Endothelial cell of umbilical vein (primary cell): ENCODE measurements around the gene NDUFA8. TPM values are rescaled to one million over a fixed set of nuclear protein-coding genes. Genes with fewer than 3 reads are reported as not detected.

Source experiments
- BruUV-seq: library from RNA; stranded (reverse); fragments of 400-500 nt; replicated peaks from 2 replicates; lab custom pipeline; 2021; lab: Mats Ljungman, UMichigan
- CTCF ChIA-PET: fragments of 300-600, 350-600 bp; sonication (Branson Sonifier 250); formaldehyde crosslinking; loops from one replicate; lab custom pipeline; 2021; ENCODE audit warnings: antibody characterized with exemption, inconsistent platforms; lab: Charles Lee
- POLR2A ChIA-PET: fragments of 300-600, 350-600 bp; sonication (Branson Sonifier 250); formaldehyde crosslinking; loops from one replicate; lab custom pipeline; 2021; ENCODE audit warnings: antibody characterized with exemption, inconsistent platforms; lab: Charles Lee
- DNase-seq: peaks from one replicate; pipeline ENCODE4 v3.0.0-alpha.2; 2011; ENCODE audit warnings: low read depth, low spot score
- FAIRE-seq: peaks from 2 replicates; lab custom pipeline; 2011; peaks lifted over from hg19 to GRCh38; lab: Jason Lieb, UNC
- H2AFZ ChIP-seq: 2 replicates; pipeline ENCODE4 v1.6.0; 2012; ENCODE audit warnings: low read depth, low read length, control low read depth, inconsistent platforms
- H3K27ac ChIP-seq: 2 replicates; pipeline ENCODE4 v1.5.1; 2011; ENCODE audit warnings: low read depth, mild to moderate bottlenecking, control low read depth, low read length, moderate library complexity; ENCODE audit not compliant: insufficient read depth
- H3K27me3 ChIP-seq, 2 experiments: 2 replicates each; pipeline versions ENCODE4 v1.6.0 to v1.6.1; 2011; ENCODE audit warnings: low read length in 2 of 2, mixed read lengths in 1 of 2; ENCODE audit not compliant: control insufficient read depth in 2 of 2, insufficient read depth in 2 of 2
- H3K36me3 ChIP-seq, 2 experiments: 2 replicates in 1 of 2; 3 replicates in 1 of 2; pipeline ENCODE4 v1.5.1; 2011; ENCODE audit warnings: low read length in 2 of 2, mild to moderate bottlenecking in 1 of 2, moderate library complexity in 1 of 2; ENCODE audit not compliant: control insufficient read depth in 2 of 2, insufficient read depth in 2 of 2; ENCODE audit errors: extremely low read depth in 1 of 2
- H3K4me1 ChIP-seq: 3 replicates; pipeline ENCODE4 v1.5.1; 2011; ENCODE audit warnings: mild to moderate bottlenecking, low read length; ENCODE audit not compliant: control insufficient read depth, insufficient read depth; ENCODE audit errors: extremely low read depth
- H3K4me2 ChIP-seq: 2 replicates; pipeline ENCODE4 v1.6.1; 2011; ENCODE audit warnings: low read length, control low read depth, mixed read lengths; ENCODE audit not compliant: insufficient read depth
- H3K4me3 ChIP-seq, 3 experiments: fragments of 200-600 bp in 1 of 3; sonication (generic), shearing (Covaris generic) in 1 of 3; replicated peaks in 1 of 3; 2 replicates each; pipeline ENCODE4 v1.5.1; 2011 to 2016; ENCODE audit warnings: control low read depth in 3 of 3, low read length in 3 of 3, mild to moderate bottlenecking in 2 of 3, inconsistent platforms in 1 of 3, low read depth in 1 of 3, moderate library complexity in 1 of 3; ENCODE audit not compliant: insufficient read depth in 1 of 3
- H3K79me2 ChIP-seq: 2 replicates; pipeline ENCODE4 v1.6.0; 2012; ENCODE audit warnings: low read length, inconsistent platforms; ENCODE audit not compliant: control insufficient read depth, insufficient read depth
- H3K9ac ChIP-seq: replicated peaks from 2 replicates; pipeline ENCODE3; 2011; ENCODE audit warnings: low read length, control low read depth; ENCODE audit not compliant: insufficient read depth; ENCODE audit errors: extremely low read depth
- H3K9me1 ChIP-seq: replicated peaks from 3 replicates; pipeline ENCODE4 v1.6.0; 2011; ENCODE audit warnings: mild to moderate bottlenecking, low read length; ENCODE audit not compliant: control insufficient read depth, insufficient read depth; ENCODE audit errors: extremely low read depth
- H3K9me3 ChIP-seq: replicated peaks from 2 replicates; pipeline ENCODE4 v1.5.1; 2012; ENCODE audit warnings: low read length, inconsistent platforms; ENCODE audit not compliant: control insufficient read depth, insufficient read depth
- H4K20me1 ChIP-seq: replicated peaks from 2 replicates; pipeline ENCODE3; 2011; ENCODE audit warnings: mild to moderate bottlenecking, low read length; ENCODE audit not compliant: control insufficient read depth, insufficient read depth; ENCODE audit errors: extremely low read depth
- EZH2 ChIP-seq: IDR thresholded peaks from 2 replicates; pipeline ENCODE4 v1.6.1; 2012; ENCODE audit warnings: borderline replicate concordance, low read depth, mild to moderate bottlenecking, moderate library complexity, low read length, inconsistent platforms; ENCODE audit not compliant: severe bottlenecking
- FOS ChIP-seq: IDR thresholded peaks from 2 replicates; pipeline ENCODE4 v1.6.1; 2011; ENCODE audit warnings: mild to moderate bottlenecking, low read length, moderate library complexity, borderline replicate concordance; ENCODE audit not compliant: insufficient read depth
- JUN ChIP-seq: IDR thresholded peaks from 2 replicates; pipeline ENCODE4 v1.6.1; 2011; ENCODE audit warnings: borderline replicate concordance, low read depth; ENCODE audit not compliant: insufficient read length, insufficient read depth
- MYC ChIP-seq: IDR thresholded peaks from one replicate; pipeline ENCODE4 v1.6.1; 2011; ENCODE audit warnings: mild to moderate bottlenecking, low read depth, low read length
- POLR2A ChIP-seq: IDR thresholded peaks from 2 replicates; pipeline ENCODE4 v1.6.1; 2012; ENCODE audit warnings: low read depth, mild to moderate bottlenecking, control low read depth, low read length
- POLR2AphosphoS5 ChIP-seq: IDR thresholded peaks from 2 replicates; pipeline ENCODE4 v1.6.1; 2012; ENCODE audit warnings: low read depth, mild to moderate bottlenecking, control low read depth, low read length, moderate library complexity; ENCODE audit not compliant: insufficient read depth
- dilution Hi-C: fragments of 300-500 bp; cut with MboI; formaldehyde crosslinking; loops from one replicate; pipeline ENCODE4 v1.15.0; 2019; ENCODE audit warnings: low sequenced_read_pairs; ENCODE audit not compliant: extremely low pct_ligation_motif_present
- intact Hi-C: fragments of 100-400 bp; cut with micrococcal nuclease; formaldehyde crosslinking; loops from one replicate; pipeline ENCODE4 v1.10.0; 2022
- polyA plus RNA-seq, 4 experiments: library from polyadenylated mRNA; depleted of rRNA in 3 of 4; stranded (reverse) in 3 of 4; unstranded in 1 of 4; fragments of >200 nt; gene quantifications; 2 replicates each; pipeline versions ENCODE4 v1.2.1 to v1.2.3, GENCODE V29; 2011 to 2012; ENCODE audit warnings: missing spikeins in 1 of 4
- total RNA-seq: library from RNA; stranded (reverse); gene quantifications from 2 replicates; pipeline ENCODE4 v1.2.3, GENCODE V29; 2021
- TF ChIP-seq, protein P1 (sequence below): IDR thresholded peaks from 2 replicates; pipeline ENCODE4 v1.6.1; 2011; ENCODE audit not compliant: insufficient read depth, insufficient read length
- TF ChIP-seq, protein P2 (sequence below), 2 donors: IDR thresholded peaks; 1 replicate in 1 of 2; 2 replicates in 1 of 2; pipeline ENCODE4 v1.5.1; 2011; ENCODE audit warnings: low read length in 2 of 2, mild to moderate bottlenecking in 2 of 2, moderate library complexity in 2 of 2, control low read depth in 1 of 2, inconsistent platforms in 1 of 2, low read depth in 1 of 2; ENCODE audit not compliant: insufficient read depth in 1 of 2; ENCODE audit errors: extremely low read depth in 1 of 2

Gene NDUFA8
- total and polyA plus RNA-seq, 2 donors (not counting 3 experiments of a cell fraction or from before 2014, with no cell fraction given): 68.2 to 100 TPM

DNA sequence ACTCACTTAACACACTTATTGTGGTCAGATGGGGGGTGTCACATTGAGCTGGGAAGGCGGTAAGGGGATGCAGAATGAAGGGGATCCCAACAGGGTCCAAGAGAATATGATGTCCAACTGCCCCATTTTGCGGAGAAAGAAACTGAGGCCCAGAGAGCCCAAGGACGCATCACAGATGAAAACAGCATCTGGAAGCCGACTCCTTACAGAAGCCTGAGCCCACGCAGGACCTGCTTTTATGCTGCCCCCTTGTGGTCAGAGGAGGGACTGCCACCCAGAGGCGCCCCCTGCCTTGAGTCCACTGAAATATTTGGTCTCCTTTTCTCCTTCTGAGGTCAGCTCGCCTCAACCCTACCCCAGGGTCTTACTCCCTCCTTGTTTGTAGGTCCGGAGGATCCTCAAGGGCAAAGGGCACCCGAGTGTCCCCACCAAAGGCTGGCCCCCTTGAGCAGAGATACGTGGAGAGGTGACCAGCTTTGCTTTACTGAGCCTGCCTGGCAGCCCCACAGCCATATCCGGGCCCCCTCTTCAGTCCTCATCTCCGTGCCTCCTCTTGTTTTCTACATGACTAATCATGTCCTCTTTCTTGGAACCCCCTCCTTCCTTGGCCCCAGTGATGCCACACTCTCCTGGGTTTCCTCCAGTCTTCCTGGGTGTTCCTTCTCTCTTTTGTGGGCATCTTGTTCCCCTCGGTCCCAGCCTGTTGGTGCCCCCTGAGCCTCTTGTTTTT, 36.5 kb downstream of the NDUFA8 start:
- FAIRE-seq (peak; percentile 85), DNase-seq (peak; percentile 78)
- dilution Hi-C loops (loop anchor here (25.0 kb wide), 1 partner anchor 239 kb away; the partner anchor contains the start of gene PTGS1), intact Hi-C loops (loop anchor here (1.0 kb wide), 2 partner anchors 24 to 577 kb away; no protein-coding TSS in a partner anchor)
- ChIA-PET CTCF (interaction anchor here (0.6 to 14.3 kb wide), 19 partner anchors 9 to 694 kb away, joined by 3 to 576 read pairs (median 4); no protein-coding TSS in a partner anchor), POLR2A (no interaction called here)
- no peak overlapping the region for H3K4me3 ChIP-seq
- H3K4me2 ChIP-seq: no peak overlapping the region
- peaks cover 12% of the 10 kb centered on the region for H3K4me1 ChIP-seq
- H3K36me3 ChIP-seq: no peaks in the 10 kb centered on the region
- BruUV-seq: no TSS peak
- no peaks in the 10 kb centered on the region for H3K9me1 ChIP-seq
- H2AFZ ChIP-seq: no peak overlapping the region
- H3K27me3 ChIP-seq: no peaks in the 10 kb centered on the region
- TF ChIP-seq POLR2A: no peak
- TF ChIP-seq JUN: no peak
- TF ChIP-seq FOS: no peak
- TF ChIP-seq MYC: no peak
- TF ChIP-seq, protein P1, sequence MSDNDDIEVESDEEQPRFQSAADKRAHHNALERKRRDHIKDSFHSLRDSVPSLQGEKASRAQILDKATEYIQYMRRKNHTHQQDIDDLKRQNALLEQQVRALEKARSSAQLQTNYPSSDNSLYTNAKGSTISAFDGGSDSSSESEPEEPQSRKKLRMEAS: no peak
- no peak for TF ChIP-seq EZH2
- TF ChIP-seq POLR2AphosphoS5: no peak
- TF ChIP-seq, protein P2, sequence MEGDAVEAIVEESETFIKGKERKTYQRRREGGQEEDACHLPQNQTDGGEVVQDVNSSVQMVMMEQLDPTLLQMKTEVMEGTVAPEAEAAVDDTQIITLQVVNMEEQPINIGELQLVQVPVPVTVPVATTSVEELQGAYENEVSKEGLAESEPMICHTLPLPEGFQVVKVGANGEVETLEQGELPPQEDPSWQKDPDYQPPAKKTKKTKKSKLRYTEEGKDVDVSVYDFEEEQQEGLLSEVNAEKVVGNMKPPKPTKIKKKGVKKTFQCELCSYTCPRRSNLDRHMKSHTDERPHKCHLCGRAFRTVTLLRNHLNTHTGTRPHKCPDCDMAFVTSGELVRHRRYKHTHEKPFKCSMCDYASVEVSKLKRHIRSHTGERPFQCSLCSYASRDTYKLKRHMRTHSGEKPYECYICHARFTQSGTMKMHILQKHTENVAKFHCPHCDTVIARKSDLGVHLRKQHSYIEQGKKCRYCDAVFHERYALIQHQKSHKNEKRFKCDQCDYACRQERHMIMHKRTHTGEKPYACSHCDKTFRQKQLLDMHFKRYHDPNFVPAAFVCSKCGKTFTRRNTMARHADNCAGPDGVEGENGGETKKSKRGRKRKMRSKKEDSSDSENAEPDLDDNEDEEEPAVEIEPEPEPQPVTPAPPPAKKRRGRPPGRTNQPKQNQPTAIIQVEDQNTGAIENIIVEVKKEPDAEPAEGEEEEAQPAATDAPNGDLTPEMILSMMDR (IDR thresholded peaks at IDR 0.05; ENCODE audit: extremely low read depth in 1 of 2, insufficient read depth in 1 of 2, low read depth in 1 of 2, low read length in 2 of 2): peak; percentile 98 to 100
- no peaks in the 10 kb centered on the region for H3K79me2 ChIP-seq
- no peak overlapping the region for H3K27ac ChIP-seq
- no peaks in the 10 kb centered on the region for H3K9me3 ChIP-seq
- no peak overlapping the region for H3K9ac ChIP-seq
- H4K20me1 ChIP-seq: no peaks in the 10 kb centered on the region
